GM12878 (cell line): ENCODE measurements around the gene CCDC83.

Experiments
- FOXM1 ChIP-seq: IDR thresholded peaks from 2 replicates; pipeline ENCODE4 v1.6.1; 2012; ENCODE audit warnings: low read depth, mild to moderate bottlenecking, inconsistent platforms, low read length, moderate library complexity
- MXI1 ChIP-seq: fragments of 150-350 bp; IDR thresholded peaks from 2 replicates; pipeline ENCODE4 v1.6.1; 2011; ENCODE audit warnings: low read depth, mild to moderate bottlenecking, inconsistent platforms, low read length, improper control_type of control experiment
- POLR2A ChIP-seq: IDR thresholded peaks from 2 replicates; pipeline ENCODE4 v1.6.1; 2011; ENCODE audit warnings: low read depth, mild to moderate bottlenecking, low read length

GRCh38 chr11:85835729-85836128 lies 19.5 kb upstream of the CCDC83 start:
- TF ChIP-seq FOXM1, result no peak
- no peak for TF ChIP-seq POLR2A
- no peak for TF ChIP-seq MXI1
